Motor neuron (in vitro differentiated cells): ENCODE results near the gene INAFM2. TPM values are rescaled to one million over a fixed set of nuclear protein-coding genes. Genes with fewer than 3 reads are reported as not detected.

Source experiments
- ATAC-seq, 8 experiments: fragments of 200-7000 bp; cut with Tn5 transposase; replicated peaks in 6 of 8; 2 replicates each; pipeline ENCODE4 v1.8.0; 2021; ENCODE audit warnings: mild to moderate bottlenecking in 8 of 8, moderate library complexity in 8 of 8
- H3K27ac ChIP-seq, 2 donors: fragments of 250-450 bp; sonication (Bioruptor Pico); 2 replicates each; pipeline ENCODE4 v1.9.0; 2021; ENCODE audit warnings: antibody characterized with exemption in 2 of 2, mild to moderate bottlenecking in 2 of 2, moderate library complexity in 1 of 2
- H3K4me1 ChIP-seq, 2 donors: fragments of 250-450 bp; sonication (Bioruptor Pico); replicated peaks in 1 of 2; 2 replicates each; pipeline ENCODE4 v1.6.1; 2021; ENCODE audit warnings: antibody characterized with exemption in 2 of 2, mild to moderate bottlenecking in 2 of 2, moderate library complexity in 1 of 2
- H3K4me3 ChIP-seq, 5 donors: fragments of 250-450 bp; sonication (Bioruptor Pico); 2 replicates each; pipeline ENCODE4 v1.9.0; 2021; ENCODE audit warnings: antibody characterized with exemption in 5 of 5, mild to moderate bottlenecking in 5 of 5, moderate library complexity in 4 of 5
- WGBS, 10 experiments: fragments of 450-650 bp; shearing (Covaris generic); methylation state at CpG; one replicate each; pipeline ENCODE4 v1.0.0; 2022; 5-methylcytosine and 5-hydroxymethylcytosine counted together
- in situ Hi-C, 9 experiments: fragments of 400-800 bp; cut with MboI; loops; one replicate each; pipeline ENCODE4 v1.15.0; 2021; ENCODE audit warnings: low sequenced_read_pairs in 9 of 9, low pct_unique_long_range_greater_than_20kb in 2 of 9; ENCODE audit not compliant: unreplicated experiment in 9 of 9
- total RNA-seq, 8 experiments: library from RNA; unstranded; fragments of 300-600 nt; gene quantifications; 2 replicates each; pipeline versions ENCODE4 v1.2.3 to v1.2.4, GENCODE V29; 2022

The INAFM2 gene
- total RNA-seq, 8 experiments from 2014 or later, result 6.5 to 16.8 (median 13.4) TPM

DNA sequence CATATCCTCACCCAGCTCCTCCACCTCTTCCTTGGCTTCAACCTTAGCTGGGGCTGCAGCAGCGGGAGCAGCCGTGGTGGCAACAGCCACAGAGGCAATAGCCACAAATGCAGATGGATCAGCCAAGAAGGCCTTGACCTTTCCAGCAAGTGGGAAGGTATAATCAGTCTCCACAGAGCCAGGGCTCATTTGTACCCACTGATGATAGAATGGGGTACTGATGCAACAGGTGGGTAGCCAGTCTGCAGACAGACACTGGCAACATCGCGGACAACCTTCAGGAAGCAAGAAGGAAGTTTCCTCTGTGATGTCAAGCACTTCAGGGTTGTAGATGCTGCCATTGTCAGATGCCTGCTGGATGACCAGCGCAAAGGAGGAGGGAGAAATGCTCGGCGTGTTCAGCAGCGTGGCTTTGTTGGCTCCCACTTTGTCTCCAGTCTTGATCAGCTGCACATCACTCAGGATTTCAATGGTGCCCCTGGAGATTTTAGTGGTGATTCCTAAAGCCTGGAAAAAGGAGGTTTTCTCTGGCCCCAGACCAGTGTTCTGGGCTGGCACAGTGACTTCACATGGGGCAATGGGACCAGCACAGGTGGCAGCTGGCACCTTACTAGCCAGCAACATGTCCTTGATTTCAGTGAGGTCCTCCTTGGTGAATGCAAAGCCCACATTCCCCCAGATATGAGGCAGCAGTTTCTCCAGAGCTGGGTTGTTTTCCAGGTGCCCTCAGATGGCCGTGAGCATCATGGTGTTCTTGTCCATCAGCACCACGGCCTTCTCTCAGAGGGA lies 10.9 kb upstream of the INAFM2 start:
- WGBS, 10 experiments, result 53 to 100% (median 81%) methylated on average over 2 to 9 of the region's 10 CpGs; no CpG with 5 or more reads in 2 of the 10 experiments

DNA sequence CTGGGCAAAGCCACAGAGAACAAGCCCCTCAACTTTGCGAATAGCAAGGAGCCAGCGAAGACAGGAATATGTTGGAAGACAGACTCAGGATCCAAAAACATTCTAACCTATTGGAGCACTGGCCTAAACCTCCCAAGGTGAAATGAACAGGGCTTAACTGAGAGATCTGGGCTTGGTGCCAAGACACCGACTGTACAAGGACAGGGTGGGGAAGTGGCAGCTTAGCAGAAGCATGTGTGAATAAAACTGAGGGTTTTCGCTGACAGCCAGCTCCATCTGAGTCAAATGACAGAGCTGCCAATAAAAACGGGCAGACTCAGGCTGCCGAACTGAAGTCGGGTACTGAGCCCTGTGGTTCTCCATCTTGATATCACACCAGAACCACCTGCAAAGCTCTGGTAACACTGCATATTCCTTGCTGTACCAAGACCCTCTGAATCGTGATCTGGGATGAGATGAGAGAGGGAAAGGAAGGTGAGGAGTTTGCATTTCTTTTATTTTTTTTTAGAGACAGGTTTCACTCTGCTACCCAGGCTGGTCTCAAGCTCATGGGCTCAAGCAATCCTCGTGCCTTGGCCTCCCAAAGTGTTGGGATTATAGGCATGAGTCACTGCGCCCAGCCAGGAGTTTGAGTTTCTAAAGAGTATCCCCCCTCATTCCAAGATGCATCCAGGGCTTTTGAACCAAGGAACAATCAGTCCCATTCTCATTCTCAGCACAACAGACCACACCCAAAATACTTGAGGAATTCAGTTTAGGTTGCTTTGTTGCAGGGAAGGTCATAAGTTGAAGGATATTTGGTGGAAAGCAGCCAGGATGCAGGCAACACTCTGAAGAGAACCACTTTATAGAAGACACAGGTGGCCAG lies 9.7 kb upstream of the INAFM2 start:
- ATAC-seq, result peak in 6 of 8 experiments; percentile 50 to 84 (median 64)
- 0 to 71% (median 61%) methylated on average over 3 to 8 of the region's 10 CpGs; no CpG with 5 or more reads in 3 of the 10 experiments for WGBS, 10 experiments
- H3K4me1 ChIP-seq, result peaks cover 16 to 18% of the 10 kb centered on the region in 2 donors
- in situ Hi-C loops, result no loop called here
- no peak overlapping the region for H3K27ac ChIP-seq
- no peak overlapping the region for H3K4me3 ChIP-seq

More for the DNA sequence above, 10.9 kb upstream of the INAFM2 start:
- H3K27ac ChIP-seq, result no peak overlapping the region
- peaks cover 19 to 26% of the 10 kb centered on the region in 2 donors for H3K4me1 ChIP-seq
- ATAC-seq, result no peak
- no peak overlapping the region for H3K4me3 ChIP-seq
- in situ Hi-C loops, result no loop called here

DNA sequence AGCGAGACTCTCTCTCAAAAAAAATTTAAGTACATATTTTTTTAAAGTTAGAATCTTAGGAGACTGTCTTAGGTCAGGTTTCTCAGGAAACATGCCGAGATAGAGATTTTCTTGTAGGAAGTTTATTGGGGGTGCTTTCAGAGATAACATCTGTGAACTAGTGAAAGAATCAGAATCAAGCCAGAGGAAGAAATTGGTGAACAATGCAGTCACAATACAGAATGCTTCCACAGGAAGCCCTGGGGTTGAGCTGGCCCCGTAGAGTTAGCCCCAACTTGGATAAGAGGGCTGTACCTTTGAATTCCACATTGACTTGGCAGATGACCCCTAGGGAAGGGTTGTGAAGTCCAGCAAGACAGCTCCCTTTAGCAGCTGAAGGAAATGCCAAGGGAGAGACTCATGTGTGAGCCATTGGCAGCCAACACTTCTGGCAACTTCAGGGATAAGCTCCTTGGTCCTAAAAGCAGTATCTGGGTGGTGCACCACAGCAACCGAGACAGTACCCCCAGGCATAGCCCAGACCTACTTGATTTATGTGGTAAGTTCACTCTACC lies 8.7 kb upstream of the INAFM2 start:
- no peak for ATAC-seq
- Histone ChIP-seq H3K27ac (no peak overlapping the region), H3K4me3 (no peak overlapping the region), H3K4me1 (peaks cover 8 to 12% of the 10 kb centered on the region in 2 donors)
- WGBS, 10 experiments, result 40 to 93% (median 78%) methylated on average over 1 to 4 of the region's 4 CpGs
- in situ Hi-C loops, result no loop called here

DNA sequence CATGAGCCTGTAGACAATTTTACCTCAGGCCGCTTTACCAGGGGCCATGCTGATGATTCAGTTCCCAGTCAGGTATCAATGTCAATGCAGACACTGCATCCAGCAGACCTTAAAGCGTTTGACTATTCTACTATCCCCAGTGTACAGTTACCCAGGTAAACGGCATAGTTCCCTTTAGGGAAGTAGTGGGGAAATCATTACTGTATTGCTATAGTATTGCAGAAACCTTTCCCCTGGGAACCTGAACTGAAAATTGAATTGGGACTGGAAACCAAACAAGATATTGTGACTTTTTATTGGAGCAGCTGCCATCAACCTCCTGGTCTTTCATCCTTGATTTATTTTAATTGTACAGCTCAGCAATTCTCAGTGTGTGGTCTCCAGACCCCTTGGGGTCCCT lies 6.6 kb upstream of the INAFM2 start:
- Histone ChIP-seq H3K4me1 (peaks cover 8 to 20% of the 10 kb centered on the region in 2 donors), H3K4me3 (no peak overlapping the region), H3K27ac (no peak overlapping the region)
- WGBS, 10 experiments, result 25 to 100% (median 83%) methylated on average over 1 to 3 of the region's 3 CpGs; no CpG with 5 or more reads in 3 of the 10 experiments
- in situ Hi-C loops, result no loop called here
- peak in 1 of 8 experiments; percentile 28 for ATAC-seq

DNA sequence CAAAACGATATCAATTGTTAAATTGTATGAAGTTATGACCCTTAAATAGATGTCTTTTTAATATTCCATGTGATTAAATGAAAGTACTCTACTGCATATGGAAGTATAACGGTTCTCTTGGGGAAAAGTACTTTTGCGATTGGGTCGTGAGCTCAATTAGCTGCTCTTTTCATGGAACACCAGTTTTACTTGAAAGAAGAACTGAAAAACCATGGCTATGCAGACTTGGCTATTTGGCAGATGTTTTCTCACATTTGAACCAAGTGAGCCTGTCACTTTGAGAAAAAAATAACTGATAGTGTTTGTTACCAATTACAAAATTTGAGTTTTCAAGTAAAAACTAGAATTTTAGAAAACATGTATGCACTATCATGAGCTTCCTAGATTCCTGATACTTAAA lies 5.9 kb upstream of the INAFM2 start:
- 0 to 79% (median 72%) methylated on average over 1 to 4 of the region's 4 CpGs for WGBS, 10 experiments
- in situ Hi-C loops, result no loop called here
- no peak for ATAC-seq
- Histone ChIP-seq H3K4me3 (no peak overlapping the region), H3K4me1 (peaks cover 10 to 20% of the 10 kb centered on the region in 2 donors), H3K27ac (no peak overlapping the region)

DNA sequence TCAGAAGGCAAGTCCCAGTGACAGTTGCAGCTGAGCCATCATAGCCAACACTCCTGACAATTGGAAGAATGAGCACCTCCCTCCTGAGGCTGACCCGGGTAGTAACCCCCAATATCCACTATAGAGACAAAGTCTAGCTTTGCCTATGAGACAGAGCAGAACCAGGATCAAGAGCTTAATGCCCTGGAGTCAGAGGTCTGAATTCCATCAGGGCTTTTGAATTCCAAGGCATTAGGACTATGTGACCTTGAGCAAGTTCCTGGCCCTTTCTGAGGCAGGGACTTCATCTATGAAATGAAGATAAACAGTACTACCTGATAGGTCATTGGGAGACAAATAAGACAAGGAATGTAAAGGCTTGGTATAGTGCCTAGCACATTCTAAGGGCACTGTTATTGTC lies 3.1 kb upstream of the INAFM2 start:
- in situ Hi-C loops, result no loop called here
- no peak overlapping the region for H3K27ac ChIP-seq
- ATAC-seq, result no peak
- peaks cover 17 to 27% of the 10 kb centered on the region in 2 donors for H3K4me1 ChIP-seq
- 78% methylated on average over 1 of the region's 1 CpG; no CpG with 5 or more reads in 9 of the 10 experiments for WGBS, 10 experiments
- no peak overlapping the region for H3K4me3 ChIP-seq

DNA sequence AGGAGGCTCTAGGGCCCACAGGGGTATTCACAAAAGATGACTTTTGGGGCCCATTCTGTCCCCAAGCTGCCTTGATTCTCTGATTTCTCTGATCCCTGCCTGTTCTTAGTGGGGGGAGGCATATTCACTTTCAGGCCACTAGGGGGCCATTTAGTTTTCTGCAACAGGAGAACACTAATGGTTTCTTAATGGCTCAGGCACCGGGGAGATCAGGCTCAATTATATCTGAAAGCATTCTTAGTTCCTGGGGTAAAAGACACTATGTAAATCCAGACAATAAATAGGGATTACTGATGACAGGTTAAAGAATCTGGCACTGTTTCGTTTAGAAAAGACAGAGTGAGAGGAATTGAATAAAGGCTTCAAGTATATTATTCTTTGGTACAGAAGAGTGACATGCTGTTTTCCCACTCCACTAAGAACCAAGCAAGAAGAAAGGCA lies 2.5 kb upstream of the INAFM2 start:
- in situ Hi-C loops, result no loop called here
- 0 to 10% (median 0%) methylated on average over 1 to 2 of the region's 2 CpGs; no CpG with 5 or more reads in 2 of the 10 experiments for WGBS, 10 experiments
- peak in 2 of 8 experiments; percentile 11 to 18 for ATAC-seq
- H3K4me1 ChIP-seq, result peaks cover 22 to 32% of the 10 kb centered on the region in 2 donors
- H3K27ac ChIP-seq, result no peak overlapping the region
- H3K4me3 ChIP-seq, result no peak overlapping the region

DNA sequence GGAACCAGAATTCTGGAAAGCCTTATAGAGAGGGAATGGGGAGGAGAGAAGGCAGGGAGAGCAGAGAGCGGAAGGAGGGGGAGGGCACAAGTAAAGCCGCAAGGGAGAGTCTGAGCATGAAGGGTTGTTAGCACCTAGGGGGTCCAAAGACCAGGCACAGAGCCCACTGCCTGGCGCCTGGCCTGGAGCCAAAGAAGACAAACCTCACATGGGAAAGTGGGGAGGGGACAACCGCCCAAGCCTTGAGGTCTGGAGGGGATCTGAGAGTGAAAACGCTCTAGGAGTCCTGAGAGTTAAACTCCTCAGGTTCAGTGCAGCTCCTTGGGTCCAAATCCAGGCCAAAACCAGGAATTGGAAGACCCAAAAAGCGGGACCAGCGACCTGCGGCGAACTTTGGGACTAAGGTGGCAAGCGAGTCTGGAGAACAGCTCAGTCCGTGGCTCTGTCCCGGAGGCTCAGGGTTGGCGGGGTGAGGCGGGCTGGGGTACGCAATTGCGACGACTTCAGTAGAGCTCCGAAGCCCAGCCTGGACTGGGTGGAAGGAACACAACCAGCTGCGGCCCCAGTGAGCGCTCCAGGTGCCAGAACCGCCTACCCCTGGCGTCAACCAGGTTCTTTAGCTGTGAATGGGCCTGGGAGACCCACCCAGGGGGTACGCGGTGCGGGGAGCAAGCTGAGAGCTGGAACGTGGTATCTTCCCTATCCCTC lies 807 bp upstream of the INAFM2 start:
- Histone ChIP-seq H3K4me3 (peak overlapping the region; percentile 50 to 91 (median 71)), H3K27ac (no peak overlapping the region), H3K4me1 (peaks cover 36 to 37% of the 10 kb centered on the region in 2 donors)
- 7 to 55% (median 31%) methylated on average over 2 to 8 of the region's 26 CpGs; no CpG with 5 or more reads in 4 of the 10 experiments for WGBS, 10 experiments
- ATAC-seq, result no peak
- in situ Hi-C loops, result no loop called here

DNA sequence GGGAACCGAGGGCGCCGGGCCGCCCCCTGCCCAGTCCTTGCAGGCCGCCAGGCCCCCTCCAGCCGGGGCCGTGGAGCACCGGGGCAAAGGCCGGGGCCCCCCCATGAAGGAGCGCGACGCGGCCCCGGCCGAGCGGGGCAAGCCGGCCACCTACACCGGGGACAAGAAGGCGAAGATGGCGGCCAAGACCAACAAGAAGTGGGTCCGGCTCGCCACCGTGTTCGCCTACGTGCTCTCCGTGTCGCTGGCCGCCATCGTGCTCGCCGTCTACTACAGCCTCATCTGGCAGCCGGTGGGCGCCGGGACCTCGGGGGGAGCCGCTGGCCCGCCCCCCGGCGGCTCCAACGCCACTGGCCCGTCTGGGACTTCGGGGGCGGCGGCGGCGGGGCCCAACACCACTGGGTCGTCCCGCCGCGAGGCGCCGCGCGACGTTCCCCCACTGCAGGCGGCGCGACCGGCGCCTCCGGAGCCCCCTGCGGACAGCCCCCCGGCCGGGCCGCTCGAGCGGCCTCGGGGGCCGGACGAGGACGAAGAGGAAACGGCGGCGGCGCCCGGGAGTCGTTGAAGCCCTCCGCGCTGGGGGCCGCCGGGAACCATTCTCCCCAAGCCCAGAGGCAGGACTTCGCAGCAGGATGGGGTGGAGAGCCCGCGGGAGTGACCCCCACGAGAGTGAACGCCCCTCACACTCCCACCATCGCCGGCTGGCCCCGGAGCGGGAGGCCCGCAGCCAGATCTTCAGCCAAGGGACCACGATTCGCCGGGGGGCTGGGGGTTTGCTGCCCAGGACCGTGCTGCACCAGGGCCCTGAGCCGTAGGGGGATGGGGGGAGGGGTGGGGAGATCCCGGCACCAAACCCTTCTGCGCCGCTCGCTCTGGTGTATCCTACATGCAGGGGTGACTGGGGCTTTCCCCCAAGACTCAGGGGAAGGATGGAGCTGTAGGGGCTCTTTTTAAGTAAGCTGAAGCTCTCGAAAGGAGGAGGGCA lies 753 bp downstream of the INAFM2 start:
- peaks cover 46 to 48% of the 10 kb centered on the region in 2 donors for H3K4me1 ChIP-seq
- peak overlapping the region; percentile 52 to 60 for H3K27ac ChIP-seq
- in situ Hi-C loops, result no loop called here
- WGBS, 10 experiments, result 0 to 4% (median 3%) methylated on average over 4 to 10 of the region's 101 CpGs; no CpG with 5 or more reads in 7 of the 10 experiments
- H3K4me3 ChIP-seq, result peak overlapping the region; percentile 50 to 91 (median 71)
- ATAC-seq, result peak; percentile 4 to 10 (median 6)

DNA sequence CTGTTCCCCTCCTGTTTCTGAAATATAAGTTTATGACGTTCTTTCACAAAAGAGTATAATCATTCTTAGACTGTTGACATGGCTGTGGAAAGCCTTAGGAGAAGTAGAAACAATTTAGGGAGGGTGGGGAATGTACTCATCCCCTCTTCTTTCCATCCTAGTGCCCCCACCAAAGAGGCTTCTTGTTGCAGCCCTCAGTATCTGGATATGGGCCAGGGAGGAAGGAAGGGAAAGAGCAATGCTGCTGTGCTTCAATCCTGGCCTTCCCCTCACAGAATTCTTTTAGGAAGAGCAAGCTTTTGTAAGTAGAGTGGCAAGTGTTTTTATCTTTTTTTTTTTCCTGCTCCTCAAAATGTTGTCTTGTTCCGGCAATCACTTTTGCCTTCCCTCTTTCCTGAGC lies 1.7 kb downstream of the INAFM2 start:
- Histone ChIP-seq H3K27ac (no peak overlapping the region), H3K4me1 (peaks cover 46 to 48% of the 10 kb centered on the region in 2 donors), H3K4me3 (peak overlapping the region; percentile 50 to 91 (median 71))
- 50 to 100% (median 86%) methylated on average over 1 to 2 of the region's 2 CpGs for WGBS, 10 experiments
- no peak for ATAC-seq
- in situ Hi-C loops, result no loop called here

DNA sequence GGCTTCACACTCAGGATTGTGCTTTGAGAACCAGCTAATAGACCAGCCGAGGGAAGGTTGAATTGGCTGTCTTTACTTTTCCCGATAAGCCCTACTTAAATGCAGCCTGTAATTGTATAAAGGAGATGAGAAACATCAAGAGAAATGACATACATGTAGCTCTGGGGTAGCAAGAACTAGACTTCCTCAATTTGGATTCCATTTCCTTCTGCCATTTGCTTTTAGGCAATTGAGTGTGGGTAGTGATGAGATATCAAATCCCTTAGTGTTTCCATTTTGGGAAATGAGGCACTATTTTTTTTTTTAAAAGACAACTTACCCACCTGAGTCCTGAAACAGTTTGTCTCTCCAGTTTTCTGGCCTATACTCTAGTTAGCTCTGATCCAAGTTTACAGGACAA lies 2.2 kb downstream of the INAFM2 start:
- peak overlapping the region in 3 of 5 donors; percentile 5 to 91 (median 91) for H3K4me3 ChIP-seq
- ATAC-seq, result no peak
- H3K27ac ChIP-seq, result no peak overlapping the region
- peaks cover 46% of the 10 kb centered on the region in 2 donors for H3K4me1 ChIP-seq
- 60 to 100% (median 94%) methylated on average over 1 to 2 of the region's 2 CpGs for WGBS, 10 experiments
- in situ Hi-C loops, result no loop called here
